DND-41 (cell line): ENCODE data around the gene ARHGAP8.
"Not testable (repeated sequence)": the region's sequence is repeated elsewhere in the genome, so short reads cannot be mapped to it uniquely, and the experiment has no call there.

Experiments
- EZH2 ChIP-seq: IDR thresholded peaks from 3 replicates; pipeline ENCODE4 v1.6.1; 2012; ENCODE audit warnings: borderline replicate concordance, low read depth, mild to moderate bottlenecking, moderate library complexity, low read length, inconsistent platforms; ENCODE audit not compliant: severe bottlenecking
- TF ChIP-seq, protein P1 (sequence below): IDR thresholded peaks from 2 replicates; pipeline ENCODE4 v1.5.1; 2012; ENCODE audit warnings: borderline replicate concordance, low read length, moderate library complexity, mild to moderate bottlenecking; ENCODE audit not compliant: poor library complexity, severe bottlenecking; ENCODE audit errors: extremely low read depth

DNA sequence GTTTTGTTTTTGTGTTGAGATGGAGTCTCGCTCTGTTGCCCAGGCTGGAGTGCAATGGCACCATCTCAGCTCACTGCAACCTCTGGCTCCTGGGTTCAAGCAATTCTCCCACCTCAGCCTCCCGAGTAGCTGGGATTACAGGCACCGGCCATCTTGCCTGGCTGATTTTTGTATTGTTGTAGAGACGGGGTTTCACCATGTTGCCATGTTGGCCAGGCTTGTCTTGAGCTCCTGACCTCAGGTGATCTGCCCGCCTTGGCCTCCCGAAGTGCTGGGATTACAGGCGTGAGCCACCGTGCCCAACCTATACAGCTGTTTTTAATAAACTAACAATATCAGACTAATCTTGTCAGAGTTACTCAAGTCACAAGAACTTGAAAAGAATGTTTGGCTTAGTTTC, 102.3 kb downstream of the ARHGAP8 start:
- TF ChIP-seq, protein P1, sequence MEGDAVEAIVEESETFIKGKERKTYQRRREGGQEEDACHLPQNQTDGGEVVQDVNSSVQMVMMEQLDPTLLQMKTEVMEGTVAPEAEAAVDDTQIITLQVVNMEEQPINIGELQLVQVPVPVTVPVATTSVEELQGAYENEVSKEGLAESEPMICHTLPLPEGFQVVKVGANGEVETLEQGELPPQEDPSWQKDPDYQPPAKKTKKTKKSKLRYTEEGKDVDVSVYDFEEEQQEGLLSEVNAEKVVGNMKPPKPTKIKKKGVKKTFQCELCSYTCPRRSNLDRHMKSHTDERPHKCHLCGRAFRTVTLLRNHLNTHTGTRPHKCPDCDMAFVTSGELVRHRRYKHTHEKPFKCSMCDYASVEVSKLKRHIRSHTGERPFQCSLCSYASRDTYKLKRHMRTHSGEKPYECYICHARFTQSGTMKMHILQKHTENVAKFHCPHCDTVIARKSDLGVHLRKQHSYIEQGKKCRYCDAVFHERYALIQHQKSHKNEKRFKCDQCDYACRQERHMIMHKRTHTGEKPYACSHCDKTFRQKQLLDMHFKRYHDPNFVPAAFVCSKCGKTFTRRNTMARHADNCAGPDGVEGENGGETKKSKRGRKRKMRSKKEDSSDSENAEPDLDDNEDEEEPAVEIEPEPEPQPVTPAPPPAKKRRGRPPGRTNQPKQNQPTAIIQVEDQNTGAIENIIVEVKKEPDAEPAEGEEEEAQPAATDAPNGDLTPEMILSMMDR: not testable (repeated sequence)
- not testable (repeated sequence) for TF ChIP-seq EZH2
